ENCODE measurements around the gene COL4A2.

The COL4A2 gene

GRCh38 chr13:110521946-110522345 lies 214.9 kb downstream of the COL4A2 start:
- Histone ChIP-seq H3K9me2 (ENCODE audit: low read depth, low read length) (no peaks in the 10 kb centered on the region), H3K9ac (ENCODE audit: low read length) (no peak overlapping the region), H3K36me3 (ENCODE audit: insufficient read depth, low read length) (no peaks in the 10 kb centered on the region), H4K20me1 (ENCODE audit: insufficient read depth, low read length) (no peaks in the 10 kb centered on the region), H3K4me3 (ENCODE audit: low read depth, low read length, poor library complexity, severe bottlenecking) (no peak overlapping the region), H3K27me3 (ENCODE audit: insufficient read depth, low read length) (peaks cover 12% of the 10 kb centered on the region; the same call in 1 of the 2 replicates), H3K4me2 (ENCODE audit: low read length) (no peak overlapping the region), H3K79me2 (ENCODE audit: insufficient read depth, low read length) (no peaks in the 10 kb centered on the region), H3F3A (ENCODE audit: insufficient read depth, low read length) (no peaks in the 10 kb centered on the region), H3K9me3 (ENCODE audit: low read length) (no peaks in the 10 kb centered on the region), H3K4me1 (ENCODE audit: insufficient read depth, low read length, severe bottlenecking) (no peaks in the 10 kb centered on the region), H3K27ac (ENCODE audit: low read depth, low read length, poor library complexity, severe bottlenecking) (no peak overlapping the region), H2AFZ (ENCODE audit: low read length) (no peak overlapping the region)
- TF ChIP-seq CTCF (IDR thresholded peaks at IDR 0.05; ENCODE audit: low read length) (no peak), EZH2 (IDR thresholded peaks at IDR 0.05; ENCODE audit: borderline replicate concordance, low read length) (no peak)

GRCh38 chr13:110522721-110523120 lies 215.6 kb downstream of the COL4A2 start:
- TF ChIP-seq CTCF (IDR thresholded peaks at IDR 0.05; ENCODE audit: low read length) (no peak), EZH2 (IDR thresholded peaks at IDR 0.05; ENCODE audit: borderline replicate concordance, low read length) (no peak)

GRCh38 chr13:110523180-110523579 lies 216.1 kb downstream of the COL4A2 start:
- peaks cover 5% of the 10 kb centered on the region; the same call in 1 of the 2 replicates for H3K27me3 ChIP-seq (ENCODE audit: insufficient read depth, low read length)
- no peak overlapping the region for H3K4me3 ChIP-seq (ENCODE audit: low read depth, low read length, poor library complexity, severe bottlenecking)
- H3F3A ChIP-seq (ENCODE audit: insufficient read depth, low read length): no peaks in the 10 kb centered on the region
- TF ChIP-seq CTCF (IDR thresholded peaks at IDR 0.05; ENCODE audit: low read length): no peak
- no peak for TF ChIP-seq EZH2 (IDR thresholded peaks at IDR 0.05; ENCODE audit: borderline replicate concordance, low read length)
- no peak overlapping the region for H2AFZ ChIP-seq (ENCODE audit: low read length)
- no peak overlapping the region for H3K9ac ChIP-seq (ENCODE audit: low read length)
- no peaks in the 10 kb centered on the region for H3K9me2 ChIP-seq (ENCODE audit: low read depth, low read length)
- no peaks in the 10 kb centered on the region for H3K9me3 ChIP-seq (ENCODE audit: low read length)
- no peaks in the 10 kb centered on the region for H3K36me3 ChIP-seq (ENCODE audit: insufficient read depth, low read length)
- H3K4me1 ChIP-seq (ENCODE audit: insufficient read depth, low read length, severe bottlenecking): no peaks in the 10 kb centered on the region
- no peak overlapping the region for H3K4me2 ChIP-seq (ENCODE audit: low read length)
- H3K27ac ChIP-seq (ENCODE audit: low read depth, low read length, poor library complexity, severe bottlenecking): no peak overlapping the region
- H3K79me2 ChIP-seq (ENCODE audit: insufficient read depth, low read length): no peaks in the 10 kb centered on the region
- H4K20me1 ChIP-seq (ENCODE audit: insufficient read depth, low read length): no peaks in the 10 kb centered on the region

More at GRCh38 chr13:110522721-110523120, 215.6 kb downstream of the COL4A2 start:
- peaks cover 9% of the 10 kb centered on the region; the same call in 1 of the 2 replicates for H3K27me3 ChIP-seq (ENCODE audit: insufficient read depth, low read length)
- no peaks in the 10 kb centered on the region for H3K9me2 ChIP-seq (ENCODE audit: low read depth, low read length)
- H3K4me1 ChIP-seq (ENCODE audit: insufficient read depth, low read length, severe bottlenecking): no peaks in the 10 kb centered on the region
- no peaks in the 10 kb centered on the region for H3K79me2 ChIP-seq (ENCODE audit: insufficient read depth, low read length)
- H3F3A ChIP-seq (ENCODE audit: insufficient read depth, low read length): no peaks in the 10 kb centered on the region
- no peak overlapping the region for H3K4me2 ChIP-seq (ENCODE audit: low read length)
- H3K4me3 ChIP-seq (ENCODE audit: low read depth, low read length, poor library complexity, severe bottlenecking): no peak overlapping the region
- no peak overlapping the region for H2AFZ ChIP-seq (ENCODE audit: low read length)
- no peak overlapping the region for H3K9ac ChIP-seq (ENCODE audit: low read length)
- H3K27ac ChIP-seq (ENCODE audit: low read depth, low read length, poor library complexity, severe bottlenecking): no peak overlapping the region
- no peaks in the 10 kb centered on the region for H4K20me1 ChIP-seq (ENCODE audit: insufficient read depth, low read length)
- H3K9me3 ChIP-seq (ENCODE audit: low read length): no peaks in the 10 kb centered on the region
- H3K36me3 ChIP-seq (ENCODE audit: insufficient read depth, low read length): no peaks in the 10 kb centered on the region
